ENCODE measurements around the gene MPG.

DNA sequence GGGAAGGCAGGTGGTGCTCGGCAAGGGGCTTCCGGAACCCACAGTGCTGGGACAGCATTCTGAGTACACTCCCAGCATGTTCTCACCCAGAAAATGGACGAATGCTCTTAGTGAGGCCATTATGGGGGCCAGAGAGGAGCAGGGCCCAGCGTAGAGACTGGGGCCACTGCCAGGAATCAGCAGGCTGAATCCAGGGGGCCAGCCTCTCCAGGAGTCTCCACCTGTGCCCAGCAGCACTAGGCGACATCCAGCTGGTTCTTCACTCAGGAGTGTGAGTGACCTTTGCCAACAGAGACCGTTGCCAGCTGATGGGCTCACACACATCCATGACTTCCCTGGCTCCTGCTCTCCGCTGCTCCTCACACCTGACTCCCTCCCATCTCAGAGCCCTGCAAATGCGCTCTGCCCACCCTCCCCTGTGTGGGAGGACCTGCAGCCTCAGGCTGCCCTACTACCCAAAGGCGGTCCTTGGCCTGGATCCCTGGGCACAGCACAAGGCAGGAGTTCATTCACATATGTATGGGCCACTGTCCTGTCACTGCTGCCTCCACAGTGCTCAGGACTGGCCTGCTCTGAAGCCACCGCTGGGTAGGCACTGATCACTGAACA, 10.7 kb upstream of the MPG start:
- TF ChIP-seq, protein P1, sequence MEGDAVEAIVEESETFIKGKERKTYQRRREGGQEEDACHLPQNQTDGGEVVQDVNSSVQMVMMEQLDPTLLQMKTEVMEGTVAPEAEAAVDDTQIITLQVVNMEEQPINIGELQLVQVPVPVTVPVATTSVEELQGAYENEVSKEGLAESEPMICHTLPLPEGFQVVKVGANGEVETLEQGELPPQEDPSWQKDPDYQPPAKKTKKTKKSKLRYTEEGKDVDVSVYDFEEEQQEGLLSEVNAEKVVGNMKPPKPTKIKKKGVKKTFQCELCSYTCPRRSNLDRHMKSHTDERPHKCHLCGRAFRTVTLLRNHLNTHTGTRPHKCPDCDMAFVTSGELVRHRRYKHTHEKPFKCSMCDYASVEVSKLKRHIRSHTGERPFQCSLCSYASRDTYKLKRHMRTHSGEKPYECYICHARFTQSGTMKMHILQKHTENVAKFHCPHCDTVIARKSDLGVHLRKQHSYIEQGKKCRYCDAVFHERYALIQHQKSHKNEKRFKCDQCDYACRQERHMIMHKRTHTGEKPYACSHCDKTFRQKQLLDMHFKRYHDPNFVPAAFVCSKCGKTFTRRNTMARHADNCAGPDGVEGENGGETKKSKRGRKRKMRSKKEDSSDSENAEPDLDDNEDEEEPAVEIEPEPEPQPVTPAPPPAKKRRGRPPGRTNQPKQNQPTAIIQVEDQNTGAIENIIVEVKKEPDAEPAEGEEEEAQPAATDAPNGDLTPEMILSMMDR (IDR thresholded peaks at IDR 0.05; ENCODE audit: low read depth, low read length, poor library complexity, severe bottlenecking) = no peak
- no peak for TF ChIP-seq EZH2phosphoT487 (IDR thresholded peaks at IDR 0.05; ENCODE audit: borderline replicate concordance, low read length)

All from DOHH2 (cell line).